GM19025 (cell line): Measurements from ENCODE around the gene BIRC6.
"Not testable (repeated sequence)": the region's sequence is repeated elsewhere in the genome, so short reads cannot be mapped to it uniquely, and the experiment has no call there.

ENCODE experiments used
- ATAC-seq: cut with Tn5 transposase; IDR thresholded peaks from one replicate; pipeline ENCODE4 v1.9.1; 2021; ENCODE audit warnings: mild to moderate bottlenecking, low read depth, moderate library complexity; ENCODE audit not compliant: unreplicated experiment

The BIRC6 gene

GRCh38 chr2:32356681-32357317, at the start of gene BIRC6:
TSS of gene BIRC6 (plus strand) at chr2:32357023. CDS start at chr2:32357162, 139 bp downstream.
- peak; percentile 84 for ATAC-seq

GRCh38 chr2:32310577-32310976, 46.2 kb upstream of the BIRC6 start:
- no peak for ATAC-seq

- no peak for ATAC-seq
Measured at GRCh38 chr2:32314886-32315285, 41.9 kb upstream of the BIRC6 start.

DNA sequence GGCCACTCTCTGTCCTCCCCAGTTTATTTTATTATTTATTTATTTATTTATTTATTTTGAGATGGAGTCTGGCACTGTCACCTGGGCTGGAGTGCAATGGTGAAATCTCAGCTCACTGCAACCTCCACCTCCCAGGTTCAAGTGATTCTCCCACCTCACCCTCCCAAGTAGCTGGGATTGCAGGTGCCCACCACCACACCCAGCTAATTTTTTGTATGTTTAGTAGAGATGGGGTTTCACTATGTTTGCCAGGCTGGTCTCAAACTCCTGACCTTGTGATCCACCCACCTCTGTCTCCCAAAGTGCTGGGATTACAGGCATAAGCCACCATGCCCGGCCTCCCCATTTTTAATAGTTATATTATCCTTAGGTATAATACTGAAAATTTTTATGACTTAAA, 28.1 kb upstream of the BIRC6 start:
- not testable (repeated sequence) for ATAC-seq

DNA sequence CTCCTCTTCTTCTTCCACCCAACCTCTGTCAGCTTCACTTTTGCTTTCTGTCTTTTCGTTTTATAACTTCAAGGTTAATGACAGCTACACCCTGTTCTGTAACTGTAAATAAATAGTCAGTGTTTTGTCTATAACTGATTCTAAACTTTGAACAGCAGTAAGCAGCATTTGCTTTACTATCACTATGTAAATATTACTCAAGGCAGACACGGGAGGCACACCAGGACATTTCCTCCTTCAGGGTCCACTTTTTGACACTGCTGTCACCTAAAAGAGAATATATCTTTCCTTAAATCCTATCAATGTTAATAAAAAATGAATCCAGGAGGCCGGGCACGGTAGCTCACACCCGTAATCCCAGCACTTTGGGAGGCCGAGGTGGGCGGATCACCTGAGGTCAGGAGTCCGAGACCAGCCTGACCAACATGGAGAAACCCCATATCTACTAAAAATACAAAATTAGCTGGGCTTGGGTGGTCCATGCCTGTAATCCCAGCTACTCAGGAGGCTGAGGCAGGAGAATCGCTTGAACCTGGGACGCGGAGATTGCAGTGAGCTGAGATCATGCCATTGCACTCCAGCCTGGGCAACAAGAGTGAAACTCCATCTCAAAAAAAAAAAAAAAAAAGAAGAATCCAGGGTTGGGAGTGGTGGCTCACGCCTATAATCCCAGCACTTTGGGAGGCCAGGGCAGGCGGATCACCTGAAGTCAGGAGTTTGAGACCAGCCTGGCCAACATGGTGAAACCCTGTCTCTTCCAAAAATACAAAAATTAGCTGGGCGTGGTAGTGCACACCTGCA, 27.4 kb upstream of the BIRC6 start:
- not testable (repeated sequence) for ATAC-seq

DNA sequence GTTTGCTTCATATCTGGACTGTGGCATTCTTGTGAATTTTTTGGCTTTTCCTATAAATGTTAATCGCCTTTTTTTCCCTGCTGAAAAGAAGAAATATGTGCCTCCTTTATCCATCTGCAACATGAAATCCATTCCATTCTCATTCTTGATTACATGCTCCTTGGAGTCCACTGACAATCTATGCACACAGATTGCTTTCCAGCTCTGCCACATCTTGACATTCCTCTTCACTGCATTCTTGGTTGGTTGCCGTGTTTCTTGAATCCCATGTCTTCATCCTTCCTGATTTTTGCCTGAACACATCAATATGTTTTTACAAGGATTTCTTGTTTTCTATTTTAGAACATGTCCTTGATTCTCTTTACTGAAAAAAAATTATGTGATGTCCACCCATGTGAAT, 26.7 kb upstream of the BIRC6 start:
- ATAC-seq, result no peak

- ATAC-seq, result no peak
Measured at GRCh38 chr2:32342801-32343200, 14.0 kb upstream of the BIRC6 start.

DNA sequence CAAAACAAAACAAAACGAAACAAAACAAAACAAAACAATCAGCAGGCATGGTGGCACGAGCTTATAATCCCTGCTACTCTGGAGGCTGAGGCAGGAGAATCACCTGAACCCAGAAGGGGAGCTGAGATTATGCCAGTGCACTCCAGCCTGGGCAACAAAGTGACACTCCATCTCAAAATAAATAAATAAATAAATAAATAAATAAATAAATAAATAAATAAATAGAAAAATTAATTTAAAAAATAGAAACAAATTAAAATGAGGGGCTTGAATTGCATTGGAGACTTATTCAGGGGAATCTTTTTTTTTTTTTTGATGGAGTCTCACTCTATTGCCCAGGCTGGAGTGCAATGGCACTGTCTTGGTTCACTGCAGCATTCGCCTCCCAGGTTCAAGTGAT, 6.0 kb upstream of the BIRC6 start:
- ATAC-seq, result not testable (repeated sequence)

DNA sequence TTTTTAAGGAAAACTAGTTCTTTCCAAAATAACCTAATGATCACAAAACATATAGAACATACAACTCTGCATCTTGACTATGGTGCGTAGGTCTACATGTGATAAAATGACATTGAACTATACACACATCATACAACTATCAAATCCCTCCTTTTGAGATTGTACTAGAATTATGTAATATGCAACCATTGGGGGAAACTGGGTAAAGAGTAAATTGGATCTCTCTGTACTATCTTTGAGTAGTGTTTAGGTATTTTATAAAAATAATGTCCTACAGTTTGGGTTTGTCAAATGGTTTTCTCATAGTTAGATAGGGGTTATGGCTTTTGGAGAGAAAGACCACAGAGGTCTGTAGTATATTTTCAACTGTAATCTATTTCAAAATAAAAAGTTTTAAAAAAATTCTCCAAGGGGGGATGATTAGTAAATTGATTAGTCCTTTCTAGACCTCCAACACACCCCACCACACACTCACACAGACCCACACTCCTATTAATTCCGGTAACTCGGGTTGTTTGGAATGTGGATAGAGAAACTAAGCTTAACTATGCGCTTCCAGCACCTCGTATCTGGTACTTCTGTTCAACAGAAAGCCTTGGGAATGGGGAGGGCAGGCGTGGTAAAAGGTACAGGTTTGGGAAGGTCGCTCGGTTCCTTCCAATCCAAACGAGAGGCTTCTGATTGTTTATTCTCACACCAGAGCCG, 695 bp upstream of the BIRC6 start:
- no peak for ATAC-seq

DNA sequence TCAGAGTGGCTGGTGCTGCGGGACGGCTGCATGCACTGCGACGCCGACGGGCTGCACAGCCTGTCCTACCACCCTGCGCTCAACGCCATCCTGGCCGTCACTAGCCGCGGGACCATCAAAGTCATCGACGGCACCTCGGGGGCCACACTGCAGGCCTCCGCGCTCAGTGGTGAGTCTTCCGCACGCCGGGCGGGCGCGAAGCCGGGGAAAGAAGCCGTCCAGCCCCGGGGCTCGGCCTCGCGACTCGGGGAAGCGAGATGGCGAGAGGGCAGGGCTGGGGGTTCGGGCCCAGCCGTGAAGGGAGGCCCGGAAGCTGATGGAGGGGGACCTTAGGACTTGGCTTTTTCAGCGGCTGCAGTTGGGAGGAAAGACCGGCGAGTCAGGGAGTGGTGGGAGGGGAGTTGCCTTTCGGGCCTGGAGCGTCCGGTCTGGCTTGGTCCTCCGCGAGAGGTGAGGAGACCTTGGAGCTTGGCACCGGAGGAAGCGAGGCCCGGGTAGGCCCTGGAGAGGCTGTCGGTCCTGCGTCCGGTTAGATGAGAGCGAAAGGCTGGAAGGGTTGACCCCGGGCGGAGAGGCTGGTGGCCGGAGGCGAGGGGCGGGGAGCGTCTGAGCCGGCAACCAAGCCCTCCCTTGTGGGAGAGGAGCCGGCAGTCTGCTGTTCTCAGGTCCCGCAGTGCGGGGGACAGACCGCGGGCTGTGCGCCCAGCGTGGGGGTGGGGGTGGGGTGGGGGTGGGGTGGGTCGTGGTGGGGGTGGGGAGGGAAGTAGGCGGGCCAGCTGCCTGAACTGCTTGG, 691 bp downstream of the BIRC6 start:
- ATAC-seq, result peak; percentile 3

GRCh38 chr2:32358111-32358482, 1.3 kb downstream of the BIRC6 start:
- ATAC-seq, result no peak

DNA sequence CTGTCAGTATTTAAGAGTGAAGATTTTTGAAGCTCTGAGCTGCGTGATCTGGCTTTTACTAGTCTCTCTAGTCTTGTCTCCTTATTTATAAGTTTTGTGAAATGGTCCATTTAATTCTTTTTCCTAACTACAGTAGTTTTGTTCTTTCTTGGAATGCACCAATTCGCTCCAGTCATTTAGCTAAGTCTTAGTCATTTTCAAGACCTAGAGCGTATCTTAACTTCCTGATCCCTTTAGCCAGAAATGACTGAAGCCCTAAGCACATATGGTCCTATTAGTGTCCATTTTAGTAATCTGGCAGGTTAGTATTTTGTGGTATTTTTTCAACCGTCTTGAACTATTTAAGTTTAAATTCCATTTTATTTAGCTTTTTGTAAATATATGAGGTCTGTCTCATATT, 3.6 kb downstream of the BIRC6 start:
- no peak for ATAC-seq

- ATAC-seq, result not testable (repeated sequence)
Measured at GRCh38 chr2:32362997-32363396, 6.2 kb downstream of the BIRC6 start.

DNA sequence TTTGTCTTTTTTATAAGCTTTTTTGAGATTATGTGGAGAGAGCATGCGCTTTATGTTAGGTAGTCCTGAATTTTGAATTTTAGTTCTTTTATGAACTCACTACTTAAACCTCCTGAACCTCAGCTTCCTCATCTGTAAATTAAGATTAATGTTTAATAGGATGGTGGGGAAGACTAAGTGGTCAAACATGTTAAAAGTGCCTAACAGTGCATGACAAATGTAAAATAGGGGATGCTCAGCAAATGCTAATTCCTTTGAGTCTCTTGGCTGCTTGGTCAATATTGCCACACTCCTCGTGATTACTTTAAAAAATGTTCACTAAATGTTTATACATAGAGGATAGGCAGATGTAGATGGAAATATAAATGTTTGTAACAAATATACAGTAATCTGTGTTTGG, 6.8 kb downstream of the BIRC6 start:
- ATAC-seq, result peak; percentile 55

- ATAC-seq, result not testable (repeated sequence)
Measured at GRCh38 chr2:32364290-32364689, 7.5 kb downstream of the BIRC6 start.

- not testable (repeated sequence) for ATAC-seq
Measured at GRCh38 chr2:32365679-32366078, 8.9 kb downstream of the BIRC6 start.

- ATAC-seq, result no peak
Measured at GRCh38 chr2:32366595-32366994, 9.8 kb downstream of the BIRC6 start.

DNA sequence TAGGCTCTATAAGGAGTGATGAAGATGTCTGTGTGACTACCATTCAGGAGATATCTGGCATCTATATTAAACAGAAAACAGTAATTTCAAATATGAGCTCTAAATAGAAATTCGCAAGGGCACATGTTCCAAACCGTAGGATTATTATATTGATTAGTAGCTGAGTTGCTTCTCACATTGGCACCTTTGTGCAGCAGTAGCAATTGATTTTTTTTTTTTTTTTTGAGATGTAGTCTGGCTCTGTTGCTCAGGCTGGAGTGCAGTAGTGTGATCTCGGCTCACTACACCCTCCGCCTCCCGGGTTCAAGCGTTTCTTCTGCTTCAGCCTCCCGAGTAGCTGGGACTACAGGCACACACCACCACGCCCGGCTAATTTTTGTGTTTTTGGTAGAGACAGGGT, 12.4 kb downstream of the BIRC6 start:
- no peak for ATAC-seq

- not testable (repeated sequence) for ATAC-seq
Measured at GRCh38 chr2:32370942-32371341, 14.1 kb downstream of the BIRC6 start.

DNA sequence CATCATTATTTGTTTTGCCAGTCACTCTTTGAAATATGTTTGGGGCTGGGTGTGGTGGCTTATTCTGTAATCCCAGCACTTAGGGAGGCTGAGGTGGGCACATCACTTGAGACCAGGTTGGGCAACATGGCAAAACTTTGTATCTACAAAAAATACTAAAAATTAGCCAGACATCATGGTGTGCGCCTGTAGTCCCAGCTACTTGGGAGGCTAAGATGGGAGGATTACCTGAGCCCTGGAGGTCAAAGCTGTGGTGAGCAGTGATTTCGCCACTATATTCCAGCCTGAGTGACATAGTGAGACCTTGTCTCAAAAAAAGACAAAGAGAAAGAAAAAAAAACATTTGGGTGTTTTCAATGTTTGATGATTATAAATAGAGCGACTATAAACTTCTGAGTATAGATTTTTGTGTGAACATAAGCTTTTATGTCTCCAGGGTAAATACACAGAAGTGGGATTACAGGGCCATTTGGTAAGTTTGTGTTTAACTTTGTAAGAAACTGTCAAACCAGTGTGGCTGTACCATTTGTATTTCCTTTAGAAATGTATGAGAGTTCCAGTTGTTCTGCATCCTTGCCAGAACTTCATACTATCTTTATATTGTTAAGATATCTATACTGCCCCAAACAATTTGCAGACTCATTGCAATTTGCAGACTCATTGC, 15.8 kb downstream of the BIRC6 start:
- no peak for ATAC-seq
